Activated gamma-delta T cell (primary cell): ENCODE results near the gene EIF3L.
"Not testable (repeated sequence)": the region's sequence is repeated elsewhere in the genome, so short reads cannot be mapped to it uniquely, and the experiment has no call there.

Experiments
- DNase-seq: peaks from one replicate; lab custom pipeline; 2025; lab: John Stamatoyannopoulos, UW
- total RNA-seq, 2 donors: gene quantifications; one replicate each; lab custom pipeline; 2026; lab: John Stamatoyannopoulos, UW

Gene EIF3L
- total RNA-seq, result 181 to 194 reads per million in 2 donors

DNA sequence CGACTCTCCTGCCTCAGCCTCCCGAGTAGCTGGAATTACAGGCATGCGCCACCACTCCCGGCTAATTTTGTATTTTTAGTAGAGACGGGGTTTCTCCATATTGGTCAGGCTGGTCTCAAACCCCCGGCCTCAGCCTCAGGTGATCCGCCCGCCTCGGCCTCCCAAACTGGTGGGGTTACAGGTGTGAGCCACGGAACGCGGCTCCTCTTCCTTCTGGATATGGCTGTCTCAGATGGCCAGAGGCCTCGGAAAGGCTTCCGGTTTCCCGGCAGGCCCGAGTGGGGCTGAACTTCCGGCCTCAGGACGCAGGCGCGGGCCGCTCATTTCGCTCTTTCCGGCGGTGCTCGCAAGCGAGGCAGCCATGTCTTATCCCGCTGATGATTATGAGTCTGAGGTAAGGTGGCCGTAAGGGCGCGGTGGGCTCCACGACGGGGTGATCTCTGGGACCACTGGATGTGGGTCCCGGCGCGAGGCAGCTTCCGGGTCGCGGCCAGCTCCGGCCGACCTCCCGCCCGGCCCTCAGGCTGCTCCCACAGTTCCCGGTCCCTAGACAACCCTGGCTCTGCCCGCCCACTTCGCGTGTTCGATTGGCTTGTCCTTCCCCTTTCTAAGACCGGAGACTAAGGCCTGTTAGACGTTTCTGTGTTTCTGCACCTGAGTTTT lies at the start of gene EIF3L:
Gene EIF3L, plus strand, starts transcription at position 331 of the 663 bp plus-strand sequence. Its CDS starts 31 bp downstream, at position 362.
- peak; percentile 74 for DNase-seq

DNA sequence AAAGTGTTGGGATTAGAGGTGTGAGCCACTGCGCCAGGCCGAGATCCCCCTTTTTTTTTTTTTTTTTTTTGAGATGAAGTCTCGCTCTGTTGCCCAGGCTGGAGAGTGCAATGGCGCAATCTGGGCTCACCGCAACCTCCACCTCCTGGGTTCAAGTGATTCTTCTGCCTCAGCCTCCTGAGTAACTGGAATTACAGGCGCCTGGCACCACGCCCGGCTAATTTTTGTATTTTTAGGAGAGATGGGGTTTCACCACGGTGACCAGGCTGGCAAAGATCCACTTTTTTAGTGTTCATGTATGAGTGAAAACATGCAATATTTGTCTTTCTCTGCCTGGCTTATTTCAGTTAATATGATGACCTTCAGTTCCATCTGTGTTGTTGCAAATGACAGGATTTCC lies 49.2 kb upstream of the EIF3L start:
- DNase-seq, result not testable (repeated sequence)

DNA sequence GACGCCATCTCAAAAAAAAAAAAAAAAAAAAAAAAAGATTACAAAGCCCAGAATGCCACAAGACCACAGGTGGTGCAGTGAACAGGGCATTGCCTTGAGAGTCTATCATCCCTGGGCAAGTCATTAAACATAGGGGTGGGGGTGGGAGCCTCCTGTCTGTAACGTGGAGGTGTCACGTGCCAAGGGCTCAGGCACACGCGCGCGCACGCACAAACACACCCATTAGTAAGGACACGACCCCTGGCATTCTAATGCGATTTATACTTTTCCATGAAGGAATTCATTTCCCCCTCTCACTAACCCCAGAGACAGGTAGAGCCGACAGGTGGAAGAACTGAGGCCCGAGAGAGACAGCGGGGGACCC lies 47.3 kb upstream of the EIF3L start:
- no peak for DNase-seq

DNA sequence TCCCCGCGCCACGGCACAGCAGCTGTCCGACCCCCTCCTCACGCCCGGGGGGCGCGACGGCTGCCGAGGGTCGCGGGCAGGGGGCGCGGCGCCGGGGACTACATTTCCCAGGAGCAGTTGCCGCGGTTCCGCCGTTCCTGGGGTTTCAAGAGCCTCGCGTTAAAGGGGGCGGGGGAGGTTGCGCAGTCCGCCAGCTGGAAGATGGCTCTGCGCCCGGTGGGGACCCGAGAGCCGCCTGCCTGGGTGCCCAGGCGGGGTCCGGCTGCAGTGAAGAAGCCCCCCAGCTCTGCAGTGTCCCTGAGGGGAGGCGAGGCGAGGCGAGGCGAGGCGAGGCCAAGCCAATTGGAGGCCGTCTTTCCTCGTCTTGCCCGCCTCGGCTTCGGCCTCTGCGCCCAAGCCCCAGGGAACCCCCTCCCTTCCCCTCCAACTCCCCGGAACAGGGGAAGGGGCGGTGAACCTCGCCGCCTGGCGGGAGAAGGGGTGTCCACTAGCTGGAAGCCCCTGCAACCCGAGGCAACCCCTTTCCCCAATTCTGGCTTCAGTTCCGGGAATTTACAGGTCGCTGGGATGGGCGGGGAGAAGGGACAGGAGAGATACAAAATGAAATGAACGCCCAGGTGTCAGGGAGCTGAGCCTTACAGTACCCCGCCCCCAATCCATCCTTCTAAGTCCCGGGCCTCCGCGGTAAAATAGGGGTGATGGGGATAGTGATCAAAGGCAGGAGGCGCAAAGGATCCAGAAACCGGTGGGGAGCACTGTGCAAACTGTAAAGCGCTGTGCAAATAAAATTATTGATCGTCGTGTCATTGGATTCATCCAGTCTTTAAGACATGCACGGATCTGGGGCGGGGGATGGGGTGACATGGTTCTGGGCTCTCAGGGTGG lies 46.7 kb upstream of the EIF3L start:
- DNase-seq, result no peak

DNA sequence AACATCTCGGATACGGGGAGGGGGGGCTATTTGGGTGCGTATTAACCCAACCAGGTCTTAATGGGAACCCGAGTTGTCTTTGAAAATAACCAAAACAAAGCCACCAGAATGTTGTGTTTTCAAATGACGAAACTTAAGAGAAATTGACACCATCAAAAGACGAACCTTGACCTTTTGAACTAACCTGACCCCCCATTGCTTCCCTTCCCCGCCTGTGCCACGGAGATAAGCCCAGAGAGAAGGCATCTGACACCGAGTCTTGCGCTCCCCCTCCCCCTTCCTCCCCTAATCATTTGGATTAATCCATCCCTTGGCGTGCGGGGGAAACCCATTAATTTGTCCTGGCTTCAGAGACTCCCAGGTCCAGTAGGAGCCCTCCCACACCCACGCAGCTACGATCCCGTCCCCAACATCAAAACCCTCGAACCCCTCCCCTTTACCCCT lies 46.0 kb upstream of the EIF3L start:
- no peak for DNase-seq

DNA sequence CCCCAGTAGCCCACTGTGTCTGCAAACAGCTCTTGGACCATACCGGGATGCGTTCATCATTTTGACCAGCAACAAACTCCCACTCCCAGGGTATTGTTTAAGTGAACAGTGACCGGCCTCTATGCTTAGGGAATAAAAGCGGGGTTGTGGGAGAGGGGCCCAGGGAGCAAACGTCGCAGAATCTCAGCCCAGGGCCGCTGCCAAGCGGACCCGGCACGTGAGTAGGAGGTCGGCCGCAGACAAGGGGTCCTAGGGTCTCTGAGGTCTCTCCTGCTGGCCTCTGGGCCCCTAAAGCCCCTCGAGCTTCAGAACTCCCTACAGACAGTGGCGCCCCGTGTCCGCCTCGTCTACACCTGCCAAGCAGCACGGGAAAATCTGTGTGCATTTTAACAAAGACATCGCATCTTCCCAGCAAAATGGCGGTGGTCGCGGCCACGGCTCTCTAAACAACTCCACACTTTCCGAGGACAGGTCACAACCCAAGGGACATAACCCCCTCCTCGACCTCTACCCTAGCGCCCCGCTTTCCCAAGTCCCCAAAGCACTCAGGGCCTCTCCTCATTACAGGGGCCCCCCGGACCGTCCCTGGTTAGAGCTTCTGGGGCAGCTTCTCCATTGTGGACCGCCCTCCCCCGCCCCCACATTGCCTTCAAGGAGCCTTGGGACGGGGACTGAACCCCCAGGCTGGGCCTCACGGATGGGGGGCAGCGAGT lies 45.4 kb upstream of the EIF3L start:
- no peak for DNase-seq

DNA sequence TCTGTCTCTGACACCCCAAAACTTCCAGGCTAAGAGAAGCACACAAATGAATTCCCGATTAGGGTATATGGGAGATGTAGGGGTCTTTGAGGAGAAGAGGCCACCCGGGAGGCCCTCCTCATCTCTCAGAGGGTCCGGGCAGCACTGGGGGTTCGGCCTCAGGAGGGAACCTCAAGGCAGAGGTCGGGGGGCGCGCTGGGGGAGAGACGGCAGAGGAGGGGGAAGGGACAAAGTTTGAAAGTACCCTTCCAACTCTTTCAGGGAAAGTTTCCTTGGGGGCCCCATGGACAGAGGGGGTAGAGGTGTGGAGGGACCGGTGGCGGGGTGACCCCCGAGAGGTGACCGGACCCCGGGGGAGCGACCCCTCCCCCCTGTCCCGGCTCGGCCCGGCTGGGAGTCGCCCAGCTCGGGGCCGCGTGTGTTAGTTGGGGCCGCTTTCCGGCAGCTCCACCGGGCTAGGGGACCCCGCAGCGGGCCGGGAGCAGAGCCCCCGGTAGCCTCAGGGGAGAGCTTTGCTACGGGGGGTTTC lies 44.8 kb upstream of the EIF3L start:
- DNase-seq, result no peak

DNA sequence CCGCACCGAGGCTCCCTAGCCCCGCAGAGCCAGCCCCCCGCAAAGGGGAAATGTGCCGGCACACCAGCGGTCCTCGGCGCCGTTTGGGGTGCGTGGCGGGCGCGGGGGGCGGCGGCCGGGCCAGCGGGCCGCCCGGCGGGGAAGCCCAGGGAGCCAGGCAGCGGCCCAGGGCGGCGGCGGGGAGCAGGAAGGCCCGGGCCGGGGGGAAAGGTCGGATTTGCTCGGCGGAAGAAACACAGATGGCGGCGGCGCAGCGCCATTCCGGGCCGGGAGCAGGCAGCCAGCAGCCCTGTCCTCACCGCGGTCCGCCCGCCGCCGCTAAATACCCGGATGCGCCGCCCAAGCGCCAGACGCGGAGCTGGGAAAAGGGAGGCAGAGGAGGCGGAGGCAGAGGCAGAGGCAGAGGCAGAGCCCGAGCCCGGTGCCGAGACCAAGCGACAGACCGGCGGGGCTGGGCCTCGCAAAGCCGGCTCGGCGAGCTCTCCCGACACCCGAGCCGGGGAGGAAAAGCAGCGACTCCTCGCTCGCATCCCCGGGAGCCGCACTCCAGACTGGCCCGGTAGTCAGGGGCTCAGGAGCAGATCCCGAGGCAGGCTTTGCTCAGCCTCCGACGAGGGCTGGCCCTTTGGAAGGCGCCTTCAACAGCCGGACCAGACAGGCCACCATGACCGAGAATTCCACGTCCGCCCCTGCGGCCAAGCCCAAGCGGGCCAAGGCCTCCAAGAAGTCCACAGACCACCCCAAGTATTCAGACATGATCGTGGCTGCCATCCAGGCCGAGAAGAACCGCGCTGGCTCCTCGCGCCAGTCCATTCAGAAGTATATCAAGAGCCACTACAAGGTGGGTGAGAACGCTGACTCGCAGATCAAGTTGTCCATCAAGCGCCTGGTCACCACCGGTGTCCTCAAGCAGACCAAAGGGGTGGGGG lies 44.1 kb upstream of the EIF3L start:
- DNase-seq, result peak; percentile 43

DNA sequence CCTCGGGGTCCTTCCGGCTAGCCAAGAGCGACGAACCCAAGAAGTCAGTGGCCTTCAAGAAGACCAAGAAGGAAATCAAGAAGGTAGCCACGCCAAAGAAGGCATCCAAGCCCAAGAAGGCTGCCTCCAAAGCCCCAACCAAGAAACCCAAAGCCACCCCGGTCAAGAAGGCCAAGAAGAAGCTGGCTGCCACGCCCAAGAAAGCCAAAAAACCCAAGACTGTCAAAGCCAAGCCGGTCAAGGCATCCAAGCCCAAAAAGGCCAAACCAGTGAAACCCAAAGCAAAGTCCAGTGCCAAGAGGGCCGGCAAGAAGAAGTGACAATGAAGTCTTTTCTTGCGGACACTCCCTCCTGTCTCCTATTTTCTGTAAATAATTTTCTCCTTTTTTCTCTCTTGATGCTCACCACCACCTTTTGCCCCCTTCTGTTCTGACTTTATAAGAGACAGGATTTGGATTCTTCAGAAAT lies 43.4 kb upstream of the EIF3L start:
- no peak for DNase-seq

DNA sequence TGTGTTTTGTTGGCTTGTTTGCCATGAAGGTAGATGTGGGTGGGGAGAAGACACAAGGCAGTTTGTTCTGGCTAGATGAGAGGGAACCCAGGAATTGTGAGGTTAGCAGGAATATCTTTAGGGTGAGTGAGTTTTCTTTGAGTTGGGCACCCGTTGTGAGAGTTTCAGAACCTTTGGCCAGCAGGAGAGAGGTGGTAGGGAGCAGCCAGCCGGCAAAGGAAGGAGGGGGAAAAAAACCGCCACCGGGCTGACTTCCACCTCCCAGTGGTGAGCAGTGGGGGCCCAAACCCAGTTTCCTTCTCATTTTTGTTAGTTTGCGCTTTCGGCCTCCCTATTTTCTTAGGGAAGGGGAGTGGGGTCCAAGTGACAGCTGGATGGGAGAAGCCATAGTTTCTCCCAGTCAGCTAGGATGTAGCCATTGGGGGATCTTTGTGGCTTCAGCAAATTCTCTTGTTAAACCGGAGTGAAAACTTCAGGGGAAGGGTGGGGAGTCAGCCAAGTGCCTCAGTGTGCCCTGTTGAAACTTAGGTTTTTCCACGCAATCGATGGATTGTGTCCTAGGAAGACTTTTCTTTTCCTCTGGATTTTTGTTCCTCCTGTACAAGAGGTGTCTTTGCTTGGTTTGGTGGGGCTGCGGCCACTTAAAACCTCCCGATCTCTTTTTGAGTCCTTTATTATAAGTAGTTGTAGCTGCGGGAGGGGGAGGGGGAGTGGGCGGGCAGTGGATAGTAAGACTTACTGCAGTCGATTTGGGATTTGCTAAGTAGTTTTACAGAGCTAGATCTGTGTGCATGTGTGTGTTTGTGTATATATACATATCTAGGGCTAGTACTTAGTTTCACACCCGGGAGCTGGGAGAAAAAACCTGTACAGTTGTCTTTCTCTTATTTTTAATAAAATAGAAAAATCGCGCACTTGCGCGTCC lies 42.5 kb upstream of the EIF3L start:
- no peak for DNase-seq

DNA sequence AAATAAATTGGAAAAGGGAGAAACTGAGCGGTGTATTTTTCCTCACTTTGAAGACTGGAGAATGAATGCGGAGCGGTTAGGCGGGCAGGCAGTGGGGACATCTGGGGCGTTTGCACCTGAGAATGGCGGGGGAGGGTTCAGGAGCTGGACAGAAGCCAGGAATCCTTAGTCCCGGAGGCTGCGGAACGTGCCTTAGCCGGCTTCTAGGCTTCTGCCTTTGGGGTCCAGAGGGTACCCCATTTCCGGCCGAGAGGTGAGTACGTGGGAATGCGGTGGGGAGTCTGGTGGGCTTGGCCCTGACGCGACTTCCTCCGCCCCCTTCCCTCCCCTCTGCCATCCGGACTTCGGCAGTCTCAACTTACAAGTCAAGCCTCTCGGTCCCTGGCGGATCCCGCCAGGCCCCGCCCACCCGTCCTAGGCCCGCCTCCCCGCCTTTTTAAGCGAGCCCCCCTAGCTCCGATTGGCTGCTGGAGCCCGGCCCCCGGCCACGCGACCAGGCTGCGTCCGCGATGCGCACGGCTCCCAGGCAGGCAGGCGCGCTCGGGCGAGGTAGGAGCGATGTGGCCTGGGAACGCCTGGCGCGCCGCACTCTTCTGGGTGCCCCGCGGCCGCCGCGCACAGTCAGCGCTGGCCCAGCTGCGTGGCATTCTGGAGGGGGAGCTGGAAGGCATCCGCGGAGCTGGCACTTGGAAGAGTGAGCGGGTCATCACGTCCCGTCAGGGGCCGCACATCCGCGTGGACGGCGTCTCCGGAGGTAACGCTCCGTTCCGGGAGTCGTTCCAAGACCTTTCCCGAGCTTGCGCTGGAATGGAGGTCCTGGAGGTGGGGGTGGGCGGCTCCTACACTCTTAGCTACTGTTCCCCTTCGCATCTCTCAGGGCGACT lies 41.6 kb upstream of the EIF3L start, which contains the start of gene GCAT:
Gene GCAT, plus strand, starts transcription at position 525 of the 884 bp plus-strand sequence. Its CDS starts 34 bp downstream, at position 559.
- peak; percentile 78 for DNase-seq

DNA sequence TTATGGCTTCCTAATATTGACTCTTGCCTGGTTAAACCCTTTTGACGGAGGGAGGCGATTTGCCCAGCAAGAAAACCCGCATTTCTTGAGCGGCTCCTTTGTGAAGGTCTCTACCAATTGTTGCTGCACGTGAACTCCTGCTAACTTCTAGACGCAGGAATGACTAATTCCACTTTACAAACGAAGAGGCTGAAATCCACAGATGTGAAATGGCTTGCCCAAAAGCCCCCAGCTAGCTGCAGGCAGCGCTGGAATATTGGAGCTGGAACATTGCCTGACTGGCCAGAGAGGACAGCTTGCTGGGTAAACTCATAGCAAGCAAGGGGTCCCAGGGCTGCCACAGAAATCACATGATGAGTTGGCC lies 40.9 kb upstream of the EIF3L start:
- no peak for DNase-seq

DNA sequence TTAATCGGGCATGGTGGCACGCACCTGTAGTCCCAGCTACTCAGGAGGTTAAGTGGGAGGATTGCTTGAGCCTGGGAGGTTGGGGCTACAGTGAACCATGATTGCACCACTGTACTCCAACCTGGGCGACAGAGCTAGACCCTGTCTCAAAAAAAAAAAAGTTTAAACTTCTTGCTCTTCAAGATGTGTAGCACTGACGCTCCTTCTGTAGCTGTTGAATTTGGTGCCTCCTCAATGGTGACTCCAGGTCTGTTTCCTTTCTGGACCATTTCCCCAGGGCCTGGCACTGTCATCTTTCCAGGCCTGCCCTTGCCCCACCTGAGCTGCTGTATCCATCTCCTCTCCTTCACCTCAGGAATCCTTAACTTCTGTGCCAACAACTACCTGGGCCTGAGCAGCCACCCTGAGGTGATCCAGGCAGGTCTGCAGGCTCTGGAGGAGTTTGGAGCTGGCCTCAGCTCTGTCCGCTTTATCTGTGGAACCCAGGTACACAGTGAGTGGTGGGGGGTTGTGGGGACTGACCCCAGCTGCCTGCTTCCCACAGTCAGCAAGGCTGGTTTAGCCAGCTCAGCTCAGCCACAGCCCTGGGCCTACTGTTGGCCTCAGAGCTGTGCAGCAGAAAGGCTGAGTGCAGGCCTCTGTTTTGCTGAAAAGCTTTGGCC lies 39.4 kb upstream of the EIF3L start:
- no peak for DNase-seq

DNA sequence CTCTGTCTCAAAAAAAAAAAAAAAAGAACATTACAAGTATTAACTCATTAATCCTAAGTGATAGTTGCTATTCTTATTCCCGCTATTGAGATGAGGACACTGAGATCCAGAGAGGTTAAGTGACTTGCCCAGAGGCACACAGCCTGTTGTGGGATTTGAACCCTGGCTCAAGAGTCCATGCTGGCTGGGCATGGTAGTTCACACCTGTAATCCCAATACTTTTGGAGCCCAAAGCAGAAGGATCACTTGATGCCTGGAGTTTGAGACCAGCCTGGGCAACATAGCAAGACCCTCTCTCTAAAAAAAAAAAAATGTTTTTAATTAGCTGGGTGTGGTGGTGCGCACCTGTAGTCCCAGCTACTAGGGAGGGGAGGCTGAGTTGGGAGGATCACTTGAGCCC lies 37.4 kb upstream of the EIF3L start:
- no peak for DNase-seq

DNA sequence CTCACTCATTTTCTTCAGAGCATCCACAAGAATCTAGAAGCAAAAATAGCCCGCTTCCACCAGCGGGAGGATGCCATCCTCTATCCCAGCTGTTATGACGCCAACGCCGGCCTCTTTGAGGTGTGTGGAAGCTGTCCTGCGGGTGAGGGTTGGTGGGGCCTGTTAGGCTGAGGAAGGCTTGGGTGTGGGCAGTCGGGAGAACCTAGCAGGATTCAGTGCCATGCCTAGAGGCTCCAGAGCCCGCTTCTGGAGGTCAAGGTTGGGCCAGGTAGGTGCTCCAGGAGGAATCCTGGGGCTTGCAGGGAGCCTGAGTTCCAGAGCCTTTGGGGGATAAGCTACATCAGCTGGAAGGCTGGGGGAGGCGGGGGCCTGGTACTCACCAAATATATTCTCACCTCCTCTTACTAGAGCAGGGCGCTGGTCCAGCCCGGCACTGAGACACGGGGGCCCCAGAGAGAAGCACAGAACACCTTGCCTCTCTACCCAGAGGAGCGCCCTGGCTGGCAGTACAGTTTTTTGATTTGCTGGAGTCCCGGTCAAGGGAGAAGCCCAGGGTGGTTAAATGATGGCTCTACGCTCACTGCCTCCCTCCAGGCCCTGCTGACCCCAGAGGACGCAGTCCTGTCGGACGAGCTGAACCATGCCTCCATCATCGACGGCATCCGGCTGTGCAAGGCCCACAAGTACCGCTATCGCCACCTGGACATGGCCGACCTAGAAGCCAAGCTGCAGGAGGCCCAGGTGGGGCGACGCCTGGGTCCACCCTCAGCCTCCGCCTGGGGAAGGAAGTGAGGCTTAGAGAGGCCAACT lies 36.1 kb upstream of the EIF3L start:
- DNase-seq, result no peak

DNA sequence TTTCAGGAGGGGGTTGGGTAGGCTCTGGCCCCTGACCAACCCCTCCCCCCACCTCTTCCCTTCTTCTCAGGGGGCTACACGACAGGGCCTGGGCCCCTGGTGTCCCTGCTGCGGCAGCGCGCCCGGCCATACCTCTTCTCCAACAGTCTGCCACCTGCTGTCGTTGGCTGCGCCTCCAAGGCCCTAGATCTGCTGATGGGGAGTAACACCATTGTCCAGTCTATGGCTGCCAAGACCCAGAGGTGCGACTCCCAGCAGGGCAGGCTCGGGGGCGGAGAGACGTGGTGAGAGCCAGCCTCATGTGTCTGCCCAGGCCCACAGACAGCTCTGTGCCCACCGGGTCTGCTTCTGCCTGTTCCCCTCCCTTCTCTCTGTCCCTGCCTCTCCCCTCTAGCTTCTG lies 33.6 kb upstream of the EIF3L start:
- DNase-seq, result no peak

DNA sequence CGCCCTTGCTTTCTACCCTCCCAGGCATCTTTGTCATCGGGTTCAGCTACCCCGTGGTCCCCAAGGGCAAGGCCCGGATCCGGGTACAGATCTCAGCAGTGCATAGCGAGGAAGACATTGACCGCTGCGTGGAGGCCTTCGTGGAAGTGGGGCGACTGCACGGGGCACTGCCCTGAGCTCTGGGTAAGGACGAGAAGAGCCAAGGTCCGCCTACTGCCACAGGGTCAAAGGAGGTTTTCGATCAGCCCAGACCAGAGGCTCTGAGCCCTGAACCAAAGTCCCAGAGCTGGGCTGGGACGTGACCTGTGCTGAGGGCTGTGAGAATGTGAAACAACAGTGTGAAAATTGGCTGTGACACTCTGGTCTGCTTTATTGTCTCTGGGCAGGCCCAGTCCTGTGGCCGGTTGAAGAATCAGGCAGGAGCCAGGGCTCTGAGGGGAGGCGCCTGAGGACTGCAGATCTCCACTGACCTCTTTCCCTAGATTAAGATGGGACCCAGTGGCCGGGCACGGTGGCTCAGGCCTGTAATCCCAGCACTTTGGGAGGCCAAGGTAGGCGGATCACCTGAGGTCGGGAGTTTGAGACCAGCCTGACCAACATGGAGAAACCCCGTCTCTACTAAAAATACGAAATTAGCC lies 32.6 kb upstream of the EIF3L start:
- no peak for DNase-seq
